ENCODE results near the gene ST8SIA1. TPM values are rescaled to one million over a fixed set of nuclear protein-coding genes. Genes with fewer than 3 reads are reported as not detected.
"Not testable (repeated sequence)": the region's sequence is repeated elsewhere in the genome, so short reads cannot be mapped to it uniquely, and the experiment has no call there.

The ST8SIA1 gene
- polyA plus RNA-seq (ENCODE audit: insufficient read length in 4 of 4), result 1 to 10 TPM; 5.6 to 6.6 (median 5.9) TPM

DNA sequence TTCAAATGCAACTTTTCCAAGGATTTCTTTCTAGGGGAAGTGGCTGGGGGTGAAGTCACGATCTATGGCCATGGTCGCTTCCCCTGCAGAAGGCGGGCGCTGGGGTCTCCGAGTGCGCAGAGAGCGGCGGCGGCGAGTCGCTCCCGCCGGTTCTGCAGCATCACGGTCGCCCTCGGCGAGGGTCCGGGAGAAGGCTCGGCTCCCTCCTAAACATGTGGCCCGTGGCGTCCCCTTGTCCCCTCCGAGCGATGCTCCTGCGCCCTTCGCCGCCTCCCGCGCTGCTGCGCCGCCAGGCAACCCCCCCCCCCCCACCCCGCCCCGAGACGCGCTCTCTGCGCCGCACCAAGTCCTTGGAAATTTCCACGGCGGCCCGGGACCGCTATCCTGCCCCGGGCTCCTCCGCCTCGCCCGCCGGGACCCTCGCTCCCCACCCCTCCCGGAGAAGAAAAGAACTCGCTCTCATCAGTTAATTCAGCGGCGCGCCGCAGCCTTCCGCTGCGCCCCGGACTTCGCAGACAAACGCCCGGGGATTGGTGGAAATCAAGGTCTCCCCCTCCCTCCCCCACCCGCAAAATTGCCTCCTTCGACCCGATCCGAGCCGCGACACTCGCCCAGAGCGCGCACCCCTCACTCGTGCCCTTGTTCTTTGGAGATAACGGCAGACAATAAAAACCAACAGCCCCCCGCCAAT lies at the start of gene ST8SIA1:
Gene ST8SIA1 (minus strand): TSS at position 298 of the 691 bp plus-strand sequence. CDS start 475 bp downstream, outside the sequence.
- DNase-seq (ENCODE audit: low read depth in 4 of 4, low spot score in 2 of 4), result no peak

DNA sequence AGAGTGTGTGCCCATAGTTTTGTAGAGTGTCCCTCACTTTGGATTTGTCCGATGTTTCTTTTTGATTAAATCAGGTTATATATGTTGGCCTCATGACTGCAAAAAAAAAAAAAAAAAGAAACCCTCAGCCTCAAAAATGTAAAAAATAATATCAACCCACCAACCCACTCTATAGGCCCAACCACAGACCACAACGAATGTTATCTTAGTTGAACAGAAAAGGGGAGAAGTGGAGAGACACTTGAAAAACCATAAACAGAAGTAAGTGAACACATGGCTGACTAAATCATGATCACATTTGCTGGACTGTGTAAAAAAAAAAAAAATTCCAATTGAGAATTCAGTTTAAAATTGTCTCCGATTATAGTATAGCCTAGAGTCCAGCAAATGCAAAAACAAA lies 45.5 kb upstream of the ST8SIA1 start:
- no peak for DNase-seq (ENCODE audit: low read depth in 4 of 4, low spot score in 2 of 4)

DNA sequence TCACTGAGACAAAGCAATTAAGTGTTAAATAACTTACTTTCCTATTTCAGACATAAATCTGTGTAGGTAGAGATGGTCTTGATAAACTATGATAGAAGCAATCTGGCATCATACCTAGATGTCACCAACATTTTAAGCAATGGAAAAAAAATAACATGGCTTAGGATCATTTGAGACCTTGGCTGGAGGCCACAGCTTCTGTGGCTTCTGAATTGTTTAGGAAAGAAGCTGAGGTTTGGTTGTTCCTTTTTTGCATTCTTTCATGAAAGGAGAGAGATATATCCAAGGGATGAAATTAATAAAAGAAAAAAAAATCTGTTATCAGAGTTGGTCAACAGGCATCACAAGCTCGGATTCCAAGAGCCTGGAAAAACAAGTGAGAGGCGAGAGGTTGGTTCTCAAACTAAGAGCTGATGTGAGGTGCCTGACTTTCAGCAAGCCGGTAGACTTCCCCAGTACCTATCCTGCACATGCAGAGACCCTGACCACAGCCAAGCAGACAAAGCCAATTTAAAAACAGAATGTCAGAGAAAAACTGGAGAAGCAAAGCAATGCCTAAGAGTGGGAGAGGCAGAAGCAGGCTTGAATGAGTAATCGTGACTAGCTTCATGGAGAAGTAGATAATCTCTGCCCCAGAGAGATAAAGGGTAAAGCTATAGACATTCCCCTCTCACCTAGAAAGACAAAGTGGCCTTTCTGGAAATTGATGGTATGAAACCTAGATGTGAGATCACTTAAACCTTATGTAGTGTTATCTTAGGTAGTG lies 43.4 kb upstream of the ST8SIA1 start:
- no peak for DNase-seq (ENCODE audit: low read depth in 4 of 4, low spot score in 2 of 4)

DNA sequence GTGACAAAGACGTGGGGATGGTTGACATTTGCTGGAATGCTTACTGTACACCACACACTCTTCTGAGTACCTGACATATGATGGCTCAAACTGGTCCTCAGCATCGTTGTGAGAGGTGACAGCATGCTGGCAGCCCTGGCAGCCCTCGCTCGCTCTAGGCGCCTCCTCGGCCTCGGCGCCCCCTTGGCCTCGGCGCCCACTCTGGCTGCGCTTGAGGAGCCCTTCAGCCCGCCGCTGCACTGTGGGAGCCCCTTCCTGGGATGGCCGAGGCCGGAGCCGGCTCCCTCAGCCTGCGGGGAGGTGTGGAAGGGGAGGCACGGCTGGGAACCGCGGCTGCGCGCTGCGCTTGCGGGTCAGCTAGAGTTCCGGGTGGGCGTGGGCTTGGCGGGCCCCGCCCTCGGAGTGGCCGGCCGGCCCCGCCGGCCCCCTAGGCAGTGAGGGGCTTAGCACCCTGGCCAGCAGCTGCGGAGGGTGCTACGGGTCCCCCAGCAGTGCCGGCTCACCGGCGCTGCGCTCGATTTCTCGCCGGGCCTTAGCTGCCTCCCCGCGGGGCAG lies 42.2 kb upstream of the ST8SIA1 start:
- DNase-seq (ENCODE audit: low read depth in 4 of 4, low spot score in 2 of 4), result not testable (repeated sequence)

GRCh38 chr12:22374508-22374907 lies 40.0 kb upstream of the ST8SIA1 start:
- no peak for DNase-seq (ENCODE audit: low read depth in 4 of 4, low spot score in 2 of 4)

DNA sequence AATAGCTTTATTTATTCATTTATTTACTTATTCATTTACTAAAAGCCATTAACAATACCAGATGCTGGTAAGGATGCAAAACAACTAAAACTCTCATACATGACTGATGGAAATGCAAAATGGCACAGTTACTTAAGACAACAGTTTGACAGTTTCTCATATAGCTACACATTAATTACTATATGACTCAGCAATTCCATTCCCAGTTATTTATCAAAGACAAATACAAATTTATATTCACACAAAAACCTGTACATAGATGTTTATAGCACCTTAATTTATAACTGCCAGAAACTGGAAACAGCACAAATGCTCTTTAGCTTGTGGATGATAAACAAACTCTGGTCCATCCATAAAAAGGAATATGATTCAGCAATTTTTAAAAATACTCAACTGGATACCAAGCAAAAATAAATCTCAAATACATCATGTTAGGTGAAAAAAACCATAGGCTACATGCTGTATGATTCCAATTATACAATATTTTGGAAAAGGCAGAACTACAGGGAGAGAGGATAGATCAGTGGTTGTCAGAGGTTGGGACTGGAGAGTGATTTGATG lies 37.9 kb upstream of the ST8SIA1 start:
- DNase-seq (ENCODE audit: low read depth in 4 of 4, low spot score in 2 of 4), result no peak

DNA sequence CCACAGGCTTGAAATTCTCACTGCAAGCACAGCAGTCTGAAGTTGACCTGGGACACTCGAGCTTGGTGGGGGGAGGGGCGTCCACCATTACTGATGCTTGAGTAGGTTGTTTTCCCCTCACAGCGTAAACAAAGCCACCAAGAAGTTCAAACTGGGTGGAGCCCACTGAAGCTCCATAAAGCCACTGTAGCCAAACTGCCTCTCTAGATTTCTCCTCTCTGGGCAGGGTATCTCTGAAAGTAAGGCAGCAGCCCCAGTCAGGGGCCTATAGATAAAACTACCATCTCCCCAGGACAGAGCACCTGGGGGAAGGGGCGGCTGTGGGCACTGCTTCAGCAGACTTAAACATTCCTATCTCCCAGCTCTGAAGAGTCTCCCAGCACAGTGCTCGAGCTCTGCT lies 31.7 kb upstream of the ST8SIA1 start:
- no peak for DNase-seq (ENCODE audit: low read depth in 4 of 4, low spot score in 2 of 4)

GRCh38 chr12:22361785-22362184 lies 27.3 kb upstream of the ST8SIA1 start:
- no peak for DNase-seq (ENCODE audit: low read depth in 4 of 4, low spot score in 2 of 4)

GRCh38 chr12:22360774-22361173 lies 26.3 kb upstream of the ST8SIA1 start:
- DNase-seq (ENCODE audit: low read depth in 4 of 4, low spot score in 2 of 4), result no peak

GRCh38 chr12:22357531-22357930 lies 23.0 kb upstream of the ST8SIA1 start:
- no peak for DNase-seq (ENCODE audit: low read depth in 4 of 4, low spot score in 2 of 4)

- DNase-seq (ENCODE audit: low read depth in 4 of 4, low spot score in 2 of 4), result no peak
These were observed 21.7 kb upstream of the ST8SIA1 start for GRCh38 chr12:22356231-22356630.

GRCh38 chr12:22355011-22355580 lies 20.6 kb upstream of the ST8SIA1 start:
- DNase-seq (ENCODE audit: low read depth in 4 of 4, low spot score in 2 of 4), result no peak

GRCh38 chr12:22353615-22354325 lies 19.3 kb upstream of the ST8SIA1 start:
- DNase-seq (ENCODE audit: low read depth in 4 of 4, low spot score in 2 of 4), result no peak

DNA sequence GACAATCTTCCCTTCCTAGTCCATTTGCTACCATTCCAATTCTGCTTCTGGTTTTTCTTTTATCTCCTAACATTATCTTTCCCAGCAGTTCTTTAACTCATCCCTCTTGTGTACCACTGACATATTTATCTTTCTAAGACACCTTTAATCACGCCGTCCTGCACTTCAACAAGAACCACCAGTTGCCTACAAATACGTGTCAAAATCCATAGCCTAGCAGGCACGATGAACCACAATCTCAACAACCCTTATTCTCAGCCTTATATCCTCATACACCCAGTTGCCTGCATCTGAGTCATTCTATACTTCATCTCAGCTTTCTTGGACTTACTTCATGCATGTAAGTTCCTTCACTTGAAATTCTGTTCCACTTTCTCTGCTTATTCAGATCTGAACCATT lies 16.4 kb upstream of the ST8SIA1 start:
- no peak for DNase-seq (ENCODE audit: low read depth in 4 of 4, low spot score in 2 of 4)

DNA sequence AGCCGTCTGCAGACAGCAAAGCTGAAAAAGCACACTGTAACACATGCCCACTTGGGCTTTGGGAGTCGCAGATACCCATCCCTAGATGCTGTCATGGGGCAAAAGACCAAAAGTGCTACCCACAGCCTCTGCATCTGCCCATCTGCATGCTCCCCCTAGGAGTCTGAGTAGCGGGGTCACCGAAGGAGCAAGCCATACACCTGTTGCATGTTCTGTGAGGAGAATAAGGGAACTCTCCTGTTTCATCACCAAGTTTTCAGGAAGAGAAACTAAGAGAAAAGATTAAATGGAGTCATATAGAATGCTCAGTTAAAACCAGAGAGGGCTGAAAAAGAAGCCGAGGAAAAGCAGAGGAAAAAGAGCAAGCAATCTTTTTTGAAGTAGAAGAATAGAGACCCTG lies 13.7 kb upstream of the ST8SIA1 start:
- DNase-seq (ENCODE audit: low read depth in 4 of 4, low spot score in 2 of 4), result no peak

GRCh38 chr12:22340143-22340542 lies 5.6 kb upstream of the ST8SIA1 start:
- no peak for DNase-seq (ENCODE audit: low read depth in 4 of 4, low spot score in 2 of 4)

- no peak for DNase-seq (ENCODE audit: low read depth in 4 of 4, low spot score in 2 of 4)
These were observed 5.2 kb upstream of the ST8SIA1 start for GRCh38 chr12:22339691-22340090.

DNA sequence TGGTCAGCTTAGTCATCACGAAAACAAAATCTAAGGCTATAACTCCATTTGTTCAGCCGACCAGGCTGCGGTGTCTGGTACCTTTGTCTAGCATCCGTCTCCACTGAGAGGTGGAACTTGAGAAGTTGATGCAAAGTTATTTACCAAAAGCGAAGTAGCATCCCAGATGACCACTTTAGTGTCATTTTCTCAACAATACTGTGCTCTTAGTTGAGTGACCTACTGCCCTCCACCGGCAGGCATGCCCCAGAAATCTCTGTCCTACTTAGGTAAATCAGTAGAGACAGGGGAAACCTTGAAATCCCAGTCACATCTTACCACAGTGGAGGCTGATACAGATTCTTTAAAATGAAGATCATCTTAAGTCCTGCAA lies 1.3 kb upstream of the ST8SIA1 start:
- DNase-seq (ENCODE audit: low read depth in 4 of 4, low spot score in 2 of 4), result no peak

DNA sequence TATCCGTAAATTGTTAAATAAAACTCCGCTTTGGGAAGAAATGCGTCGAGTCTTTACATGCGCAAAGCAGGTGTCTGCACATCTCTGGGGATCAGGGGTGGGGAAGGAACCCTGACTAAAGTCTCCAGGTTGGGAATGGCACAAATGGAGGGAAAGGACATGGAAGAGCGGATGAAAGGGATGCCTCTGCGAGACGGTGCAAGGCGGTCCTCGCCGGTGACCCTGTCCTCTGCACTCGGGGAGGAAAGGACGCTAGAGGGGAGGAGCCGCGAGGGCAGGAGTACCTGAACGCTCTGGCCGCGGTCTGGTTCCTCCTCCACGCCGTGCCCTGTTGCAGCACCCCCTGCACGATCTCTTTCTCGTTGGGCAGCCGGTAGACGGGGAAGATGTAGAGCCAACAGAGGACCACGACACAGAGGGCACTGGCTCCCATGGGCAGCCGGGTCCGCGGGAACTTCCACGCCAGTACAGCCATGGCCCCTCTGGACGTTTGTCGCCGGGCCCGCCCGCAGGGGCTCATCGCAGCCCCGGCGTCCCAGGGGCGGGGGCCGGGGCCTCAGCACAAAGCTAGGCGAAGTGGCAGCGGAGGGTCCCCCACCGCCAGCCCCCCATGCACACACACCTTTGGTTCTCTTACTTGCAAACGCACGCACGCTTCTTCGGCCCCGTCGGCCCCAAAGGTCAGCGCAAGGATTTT lies 646 bp downstream of the ST8SIA1 start:
- DNase-seq (ENCODE audit: low read depth in 4 of 4, low spot score in 2 of 4), result no peak

DNA sequence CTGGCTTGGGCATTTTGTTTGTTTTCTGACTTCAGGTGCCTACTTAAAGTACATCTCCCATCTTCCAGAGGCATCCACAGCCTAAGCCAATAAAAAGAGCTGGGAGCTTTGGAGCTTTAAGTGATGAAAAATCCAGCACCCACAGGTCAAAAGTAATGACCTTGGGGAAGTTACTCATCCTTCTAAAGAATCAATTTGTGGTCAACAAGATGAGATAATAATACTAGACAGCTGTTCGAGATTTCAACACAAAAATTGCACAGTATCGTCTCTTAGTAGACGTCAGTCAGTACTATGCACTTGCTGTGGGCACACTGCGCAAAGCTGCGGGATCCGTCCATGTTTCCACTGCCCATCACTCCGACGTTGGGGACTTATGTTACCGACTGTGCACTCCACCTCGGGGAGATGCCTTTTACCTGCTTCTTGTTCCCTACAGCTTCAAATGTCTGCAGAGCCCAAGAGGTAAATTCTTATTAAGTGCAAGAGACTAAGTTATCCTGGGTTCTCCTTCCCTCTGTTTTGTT lies 1.3 kb downstream of the ST8SIA1 start:
- DNase-seq (ENCODE audit: low read depth in 4 of 4, low spot score in 2 of 4), result no peak

Measured in left renal cortex interstitium (tissue), 4 donors.